AG04449 (cell line): ENCODE data around the gene ABCD1.

ENCODE experiments used
- CTCF ChIA-PET: fragments of 350-600 bp; formaldehyde crosslinking; extraction: SDS; loops from one replicate; lab custom pipeline; 2021; ENCODE audit warnings: antibody characterized with exemption; lab: Yijun Ruan, JAX
- POLR2A ChIA-PET: fragments of 400-600, 350-600 bp; formaldehyde crosslinking; extraction: SDS; loops from one replicate; lab custom pipeline; 2020; ENCODE audit warnings: antibody characterized with exemption, inconsistent platforms; lab: Yijun Ruan, JAX
- DNase-seq: peaks from one replicate; pipeline ENCODE4 v3.0.0-alpha.2; 2010; ENCODE audit warnings: low read depth, low spot score
- H3K4me3 ChIP-seq: 2 replicates; pipeline ENCODE4 v1.5.1; 2011; ENCODE audit warnings: low read depth, mild to moderate bottlenecking, control low read depth, low read length
- TF ChIP-seq, protein P1 (sequence below): IDR thresholded peaks from one replicate; pipeline ENCODE4 v1.5.1; 2011; ENCODE audit warnings: mild to moderate bottlenecking, moderate library complexity, low read length, control low read depth, inconsistent platforms; ENCODE audit not compliant: insufficient read depth; ENCODE audit errors: missing control alignments

ABCD1 gene

DNA sequence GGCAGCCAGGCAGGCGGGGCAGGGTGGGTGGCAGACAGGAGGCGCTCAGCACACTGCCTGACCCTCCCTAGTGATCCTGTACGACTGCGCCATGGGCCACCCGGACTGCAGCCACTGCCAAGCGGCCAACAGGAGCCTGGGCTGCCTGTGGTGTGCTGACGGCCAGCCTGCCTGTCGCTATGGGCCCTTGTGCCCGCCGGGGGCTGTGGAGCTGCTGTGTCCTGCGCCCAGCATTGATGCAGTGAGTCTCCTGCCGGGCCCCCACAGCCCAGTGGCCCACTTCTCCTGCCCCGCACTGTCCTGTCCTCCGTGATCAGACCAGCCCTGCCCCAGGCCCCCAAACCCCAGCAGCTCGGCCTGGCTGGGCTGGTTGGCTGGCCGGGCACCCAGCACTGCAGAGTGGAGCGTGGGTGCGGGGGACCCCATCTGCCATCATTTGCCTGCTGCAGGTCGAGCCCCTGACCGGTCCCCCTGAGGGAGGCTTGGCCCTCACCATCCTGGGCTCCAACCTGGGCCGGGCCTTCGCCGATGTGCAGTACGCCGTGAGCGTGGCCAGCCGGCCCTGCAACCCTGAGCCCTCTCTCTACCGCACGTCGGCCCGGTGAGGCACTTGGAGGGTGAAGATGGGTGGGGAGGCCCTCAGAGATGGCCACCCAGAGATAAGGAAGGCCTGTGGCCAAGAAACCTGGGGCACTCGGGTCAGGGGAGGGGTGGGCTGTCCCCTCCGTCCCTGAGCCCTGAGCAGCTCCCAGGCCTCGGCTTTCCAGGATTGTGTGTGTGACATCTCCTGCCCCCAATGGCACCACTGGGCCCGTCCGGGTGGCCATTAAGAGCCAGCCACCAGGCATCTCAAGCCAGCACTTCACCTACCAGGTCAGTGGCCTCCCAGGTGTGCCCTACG, 47.0 kb downstream of the ABCD1 start:
- TF ChIP-seq, protein P1, sequence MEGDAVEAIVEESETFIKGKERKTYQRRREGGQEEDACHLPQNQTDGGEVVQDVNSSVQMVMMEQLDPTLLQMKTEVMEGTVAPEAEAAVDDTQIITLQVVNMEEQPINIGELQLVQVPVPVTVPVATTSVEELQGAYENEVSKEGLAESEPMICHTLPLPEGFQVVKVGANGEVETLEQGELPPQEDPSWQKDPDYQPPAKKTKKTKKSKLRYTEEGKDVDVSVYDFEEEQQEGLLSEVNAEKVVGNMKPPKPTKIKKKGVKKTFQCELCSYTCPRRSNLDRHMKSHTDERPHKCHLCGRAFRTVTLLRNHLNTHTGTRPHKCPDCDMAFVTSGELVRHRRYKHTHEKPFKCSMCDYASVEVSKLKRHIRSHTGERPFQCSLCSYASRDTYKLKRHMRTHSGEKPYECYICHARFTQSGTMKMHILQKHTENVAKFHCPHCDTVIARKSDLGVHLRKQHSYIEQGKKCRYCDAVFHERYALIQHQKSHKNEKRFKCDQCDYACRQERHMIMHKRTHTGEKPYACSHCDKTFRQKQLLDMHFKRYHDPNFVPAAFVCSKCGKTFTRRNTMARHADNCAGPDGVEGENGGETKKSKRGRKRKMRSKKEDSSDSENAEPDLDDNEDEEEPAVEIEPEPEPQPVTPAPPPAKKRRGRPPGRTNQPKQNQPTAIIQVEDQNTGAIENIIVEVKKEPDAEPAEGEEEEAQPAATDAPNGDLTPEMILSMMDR = no peak
- no peak overlapping the region for H3K4me3 ChIP-seq
- no peak for DNase-seq
- ChIA-PET CTCF (interaction anchor here (1.5 kb wide), 1 partner anchor 175 kb away, joined by 4 read pairs; no protein-coding TSS in a partner anchor), POLR2A (no interaction called here)

DNA sequence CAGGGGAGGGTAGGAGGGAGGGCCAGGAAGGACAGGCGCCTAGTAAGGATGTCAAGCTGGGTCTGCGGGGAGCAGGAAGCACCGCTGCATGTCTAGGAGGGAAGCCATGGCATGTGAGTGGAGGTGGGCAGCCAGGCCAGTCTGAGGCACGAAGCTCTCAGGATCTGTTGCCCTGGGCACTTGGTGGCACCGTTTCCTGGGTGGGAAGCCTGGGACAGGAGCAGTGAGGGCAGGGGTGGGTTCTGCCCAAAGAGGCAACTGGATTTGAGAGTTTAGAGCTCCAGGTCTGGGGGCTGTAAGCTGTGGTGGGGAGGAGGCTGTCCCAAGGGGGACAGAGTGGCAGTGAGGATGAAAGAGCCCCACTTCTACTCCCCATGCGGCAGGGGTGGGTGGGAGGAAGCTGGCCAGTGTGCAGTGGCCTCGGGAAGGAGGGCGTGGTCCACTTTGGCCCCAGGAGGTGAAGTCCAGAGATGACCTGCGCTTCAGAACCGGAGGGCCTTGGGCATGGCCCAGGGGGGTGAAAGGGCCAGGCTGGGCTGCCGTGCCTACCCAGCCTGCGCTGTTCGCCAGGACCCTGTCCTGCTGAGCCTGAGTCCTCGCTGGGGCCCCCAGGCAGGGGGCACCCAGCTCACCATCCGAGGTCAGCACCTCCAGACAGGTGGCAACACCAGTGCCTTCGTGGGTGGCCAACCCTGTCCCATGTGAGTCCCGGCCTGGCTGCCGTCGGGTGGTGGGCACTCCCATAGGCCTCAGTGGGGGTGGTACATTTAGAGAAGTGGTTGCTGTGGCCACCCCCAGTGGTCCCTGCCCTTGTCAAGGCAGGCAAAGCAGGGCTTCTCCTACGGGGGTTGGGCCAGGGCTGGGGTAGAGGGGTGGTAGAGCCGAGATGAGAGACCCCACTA, 47.9 kb downstream of the ABCD1 start:
- TF ChIP-seq, protein P1 = no peak
- ChIA-PET CTCF (interaction anchor here (1.5 kb wide), 1 partner anchor 174 kb away, joined by 4 read pairs; no protein-coding TSS in a partner anchor), POLR2A (no interaction called here)
- no peak overlapping the region for H3K4me3 ChIP-seq
- no peak for DNase-seq

DNA sequence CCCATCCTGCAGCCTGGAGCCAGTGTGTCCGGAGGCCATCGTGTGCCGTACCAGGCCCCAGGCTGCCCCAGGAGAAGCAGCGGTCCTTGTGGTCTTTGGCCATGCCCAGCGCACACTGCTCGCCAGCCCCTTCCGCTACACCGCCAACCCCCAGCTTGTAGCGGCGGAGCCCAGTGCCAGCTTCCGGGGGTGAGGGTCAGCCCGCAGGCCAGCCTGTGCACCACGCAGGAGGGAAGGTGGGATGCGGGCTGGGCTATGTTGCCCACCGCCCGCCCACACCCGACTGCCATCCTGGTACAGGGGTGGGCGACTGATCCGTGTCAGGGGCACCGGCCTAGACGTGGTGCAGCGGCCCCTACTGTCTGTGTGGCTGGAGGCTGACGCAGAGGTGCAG, 48.6 kb downstream of the ABCD1 start:
- ChIA-PET POLR2A (no interaction called here), CTCF (no interaction called here)
- no peak overlapping the region for H3K4me3 ChIP-seq
- TF ChIP-seq, protein P1 = no peak
- DNase-seq = no peak

DNA sequence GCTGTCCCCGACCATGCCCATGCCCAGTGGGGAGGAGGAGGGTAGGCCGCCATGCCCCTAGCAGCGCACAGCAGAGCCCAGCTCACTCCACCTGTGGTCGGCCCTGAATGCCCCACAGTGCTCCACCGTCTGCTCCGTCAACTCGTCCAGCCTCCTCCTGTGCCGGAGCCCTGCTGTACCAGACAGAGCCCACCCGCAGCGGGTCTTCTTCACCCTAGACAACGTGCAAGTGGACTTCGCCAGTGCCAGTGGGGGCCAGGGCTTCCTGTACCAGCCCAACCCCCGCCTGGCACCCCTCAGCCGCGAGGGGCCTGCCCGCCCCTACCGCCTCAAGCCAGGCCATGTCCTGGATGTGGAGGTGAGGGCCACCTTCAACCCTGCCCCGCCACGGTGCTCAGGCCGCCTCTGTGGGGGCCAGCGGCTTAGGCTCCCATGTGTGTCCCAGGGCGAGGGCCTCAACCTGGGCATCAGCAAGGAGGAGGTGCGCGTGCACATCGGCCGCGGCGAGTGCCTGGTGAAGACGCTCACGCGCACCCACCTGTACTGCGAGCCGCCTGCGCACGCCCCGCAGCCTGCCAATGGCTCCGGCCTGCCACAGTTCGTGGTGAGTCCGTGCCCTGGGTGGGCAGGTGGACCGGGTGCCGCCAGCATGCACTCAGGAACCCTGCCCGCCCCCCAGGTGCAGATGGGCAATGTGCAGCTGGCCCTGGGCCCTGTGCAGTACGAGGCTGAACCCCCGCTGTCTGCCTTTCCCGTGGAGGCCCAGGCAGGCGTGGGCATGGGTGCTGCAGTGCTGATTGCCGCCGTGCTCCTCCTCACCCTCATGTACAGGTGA, 49.3 kb downstream of the ABCD1 start:
- ChIA-PET POLR2A (no interaction called here), CTCF (no interaction called here)
- TF ChIP-seq, protein P1 = no peak
- H3K4me3 ChIP-seq = no peak overlapping the region
- DNase-seq = no peak

DNA sequence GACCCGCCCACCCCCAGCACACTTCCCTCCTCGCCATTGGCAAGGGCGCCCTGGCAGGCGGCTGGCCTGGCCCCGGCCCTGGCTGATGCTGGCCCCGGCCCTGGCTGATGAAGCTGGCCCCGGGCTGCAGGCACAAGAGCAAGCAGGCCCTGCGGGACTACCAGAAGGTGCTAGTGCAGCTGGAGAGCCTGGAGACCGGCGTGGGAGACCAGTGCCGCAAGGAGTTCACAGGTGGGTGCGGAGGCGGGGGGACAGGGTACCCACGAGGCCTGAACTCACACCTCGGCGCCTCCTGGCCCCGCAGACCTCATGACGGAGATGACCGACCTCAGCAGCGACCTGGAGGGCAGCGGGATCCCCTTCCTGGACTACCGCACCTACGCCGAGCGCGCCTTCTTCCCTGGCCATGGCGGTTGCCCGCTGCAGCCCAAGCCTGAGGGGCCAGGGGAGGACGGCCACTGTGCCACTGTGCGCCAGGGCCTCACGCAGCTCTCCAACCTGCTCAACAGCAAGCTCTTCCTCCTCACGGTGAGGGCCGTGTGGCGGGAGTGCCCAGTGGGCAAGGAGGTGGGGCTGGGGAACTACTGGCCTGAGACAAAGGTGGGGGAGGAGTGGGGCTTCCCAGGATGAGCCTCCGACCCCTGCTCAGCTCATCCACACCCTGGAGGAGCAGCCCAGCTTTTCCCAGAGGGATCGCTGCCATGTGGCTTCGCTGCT, 50.1 kb downstream of the ABCD1 start:
- no peak for DNase-seq
- CTCF ChIA-PET = no interaction called here
- no peak overlapping the region for H3K4me3 ChIP-seq
- POLR2A ChIA-PET = no interaction called here
- TF ChIP-seq, protein P1 = no peak
